Activated B cell treated with CpG ODN at 0.5 μM for 24 hours (primary cell): Measurements from ENCODE around the gene DYRK1A. TPM values are rescaled to one million over a fixed set of nuclear protein-coding genes. Genes with fewer than 3 reads are reported as not detected.

Experiments used
- ATAC-seq: fragments of 200-7000 bp; cut with Tn5 transposase; one replicate; pipeline ENCODE4 v1.10.0; 2021; ENCODE audit warnings: low read depth, mild to moderate bottlenecking, moderate library complexity
- CTCF ChIA-PET: fragments of 350-600 bp; sonication (Branson Sonifier 250); formaldehyde crosslinking; loops from one replicate; lab custom pipeline; 2021; ENCODE audit warnings: antibody characterized with exemption; lab: Charles Lee
- POLR2A ChIA-PET: fragments of 350-600 bp; sonication (Branson Sonifier 250); formaldehyde crosslinking; loops from one replicate; lab custom pipeline; 2021; ENCODE audit warnings: antibody characterized with exemption; lab: Charles Lee
- DNase-seq: peaks from one replicate; pipeline ENCODE4 v3.0.0; 2022
- H3K27ac Mint-ChIP-seq: one replicate; pipeline ENCODE4 v1.8.0; 2020; ENCODE audit warnings: mixed read lengths
- H3K27me3 Mint-ChIP-seq: one replicate; pipeline ENCODE4 v1.8.0; 2021; ENCODE audit warnings: mixed read lengths
- H3K36me3 Mint-ChIP-seq: one replicate; pipeline ENCODE4 v1.8.0; 2021; ENCODE audit warnings: low read depth, mixed read lengths
- H3K4me1 Mint-ChIP-seq: one replicate; pipeline ENCODE4 v1.8.0; 2021; ENCODE audit warnings: mixed read lengths
- H3K4me3 Mint-ChIP-seq: one replicate; pipeline ENCODE4 v1.8.0; 2020; ENCODE audit warnings: mild to moderate bottlenecking, mixed read lengths
- H3K9me3 Mint-ChIP-seq: one replicate; pipeline ENCODE4 v1.8.0; 2020; ENCODE audit warnings: mixed read lengths
- CTCF ChIP-seq: fragments of 200-600 bp; IDR thresholded peaks from one replicate; pipeline ENCODE4 v1.8.0; 2022; ENCODE audit warnings: antibody characterized with exemption, mild to moderate bottlenecking
- intact Hi-C: fragments of 100-400 bp; cut with micrococcal nuclease; formaldehyde crosslinking; loops from one replicate; pipeline ENCODE4 v1.15.1; 2024
- total RNA-seq: library from RNA; stranded (reverse); gene quantifications from 2 replicates; pipeline ENCODE4 v1.2.3, GENCODE V29; 2022

DYRK1A gene
- total RNA-seq, 1 donor from 2014 or later, result 99.9 TPM

DNA sequence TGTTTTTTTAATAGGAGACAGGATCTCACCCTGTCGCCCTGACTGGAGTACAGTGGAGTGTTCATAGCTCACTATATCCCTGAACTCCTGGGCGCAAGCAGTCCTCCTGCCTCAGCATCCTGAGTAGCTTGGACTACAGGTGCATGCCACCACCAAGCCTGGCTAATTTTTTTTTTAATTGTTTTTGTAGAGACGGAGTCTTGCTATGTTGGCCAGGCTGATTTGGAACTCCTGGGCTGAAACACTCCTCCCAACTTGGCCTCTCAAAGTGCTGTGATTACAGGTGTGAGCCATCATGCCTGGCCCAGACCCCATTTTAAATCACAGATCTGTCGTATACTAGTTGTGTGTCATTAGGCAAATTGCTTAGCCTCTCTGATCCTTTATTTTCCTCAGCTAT is 161.1 kb downstream of the DYRK1A start:
- Mint-ChIP-seq H3K9me3 (no peaks in the 10 kb centered on the region), H3K36me3 (no peaks in the 10 kb centered on the region), H3K4me1 (no peaks in the 10 kb centered on the region), H3K27ac (no peak overlapping the region), H3K27me3 (peaks cover 4% of the 10 kb centered on the region), H3K4me3 (no peak overlapping the region)
- intact Hi-C loops, result no loop called here
- ChIA-PET CTCF (no interaction called here), POLR2A (no interaction called here)
- ATAC-seq (no peak), DNase-seq (no peak)
- TF ChIP-seq CTCF, result no peak

- intact Hi-C loops, result no loop called here
- no peak for TF ChIP-seq CTCF
- Mint-ChIP-seq H3K4me3 (no peak overlapping the region), H3K27me3 (peaks cover 4% of the 10 kb centered on the region), H3K27ac (no peak overlapping the region), H3K36me3 (no peaks in the 10 kb centered on the region), H3K4me1 (peaks cover 6% of the 10 kb centered on the region), H3K9me3 (no peaks in the 10 kb centered on the region)
- ATAC-seq (no peak), DNase-seq (no peak)
- ChIA-PET CTCF (no interaction called here), POLR2A (no interaction called here)
Observed at GRCh38 chr21:37528150-37528937, 161.8 kb downstream of the DYRK1A start.

DNA sequence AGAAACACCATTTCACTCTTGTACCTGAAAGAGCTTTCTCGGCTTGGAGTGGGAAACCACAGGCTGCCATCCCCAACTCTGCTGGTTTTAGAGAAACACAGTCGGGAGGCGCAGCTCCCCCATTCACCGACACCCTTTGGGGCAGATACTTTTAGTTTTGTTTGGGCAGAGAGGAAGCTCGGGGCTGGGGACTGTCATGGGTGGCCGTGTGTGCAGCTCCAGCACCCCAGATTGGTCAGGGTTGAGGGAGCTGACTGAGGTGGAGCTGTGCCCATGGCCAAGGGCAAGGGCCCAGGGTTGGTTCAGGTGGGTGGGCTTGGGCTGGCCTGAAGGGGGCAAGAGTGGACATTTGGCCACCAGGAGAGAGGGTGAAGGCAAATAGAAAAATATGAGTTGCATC is 163.1 kb downstream of the DYRK1A start:
- TF ChIP-seq CTCF, result no peak
- Mint-ChIP-seq H3K4me3 (no peak overlapping the region), H3K9me3 (no peaks in the 10 kb centered on the region), H3K27me3 (peaks cover 16% of the 10 kb centered on the region), H3K36me3 (no peaks in the 10 kb centered on the region), H3K27ac (no peak overlapping the region), H3K4me1 (peaks cover 9% of the 10 kb centered on the region)
- intact Hi-C loops, result no loop called here
- CTCF ChIA-PET, result no interaction called here
- DNase-seq, result no peak
- POLR2A ChIA-PET, result no interaction called here
- ATAC-seq, result no peak

DNA sequence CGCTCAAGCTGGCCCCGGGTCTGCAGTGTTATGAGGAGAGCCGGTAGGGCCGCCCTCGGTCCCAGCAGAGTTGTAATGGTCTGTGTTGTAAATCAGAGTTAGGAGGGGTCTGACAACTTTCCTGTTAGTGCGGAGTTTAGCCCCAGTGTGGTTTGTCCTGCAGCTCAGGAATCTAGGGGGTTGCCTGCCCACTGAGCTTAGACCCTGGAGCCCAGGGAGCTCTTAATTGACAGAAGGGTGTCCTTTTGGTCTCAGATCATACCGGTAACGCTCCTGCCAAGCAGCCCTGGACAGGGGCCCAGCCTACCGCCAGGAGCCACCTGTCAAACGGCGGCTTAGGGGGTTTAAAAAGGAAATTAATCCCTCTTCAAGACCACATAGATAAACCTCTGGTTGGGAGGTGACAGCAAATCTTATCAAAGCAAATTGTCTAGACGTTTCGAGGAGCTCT is 164.4 kb downstream of the DYRK1A start:
- no peak for TF ChIP-seq CTCF
- ChIA-PET POLR2A (no interaction called here), CTCF (no interaction called here)
- Mint-ChIP-seq H3K4me3 (no peak overlapping the region), H3K4me1 (peaks cover 9% of the 10 kb centered on the region), H3K36me3 (no peaks in the 10 kb centered on the region), H3K27me3 (peaks cover 25% of the 10 kb centered on the region), H3K27ac (no peak overlapping the region), H3K9me3 (no peaks in the 10 kb centered on the region)
- DNase-seq, result no peak
- ATAC-seq, result no peak
- intact Hi-C loops, result no loop called here

GRCh38 chr21:37531431-37531932 is 164.9 kb downstream of the DYRK1A start:
- Mint-ChIP-seq H3K36me3 (no peaks in the 10 kb centered on the region), H3K9me3 (no peaks in the 10 kb centered on the region), H3K4me1 (peaks cover 9% of the 10 kb centered on the region), H3K4me3 (no peak overlapping the region), H3K27me3 (peaks cover 29% of the 10 kb centered on the region), H3K27ac (no peak overlapping the region)
- ATAC-seq (no peak), DNase-seq (no peak)
- ChIA-PET CTCF (no interaction called here), POLR2A (no interaction called here)
- no peak for TF ChIP-seq CTCF
- intact Hi-C loops, result no loop called here
